ENCODE data around the gene LILRB1. TPM values are rescaled to one million over a fixed set of nuclear protein-coding genes. Genes with fewer than 3 reads are reported as not detected.

LILRB1 gene
- polyA plus RNA-seq, 3 donors: 27.2 to 317 (median 60.6) TPM

DNA sequence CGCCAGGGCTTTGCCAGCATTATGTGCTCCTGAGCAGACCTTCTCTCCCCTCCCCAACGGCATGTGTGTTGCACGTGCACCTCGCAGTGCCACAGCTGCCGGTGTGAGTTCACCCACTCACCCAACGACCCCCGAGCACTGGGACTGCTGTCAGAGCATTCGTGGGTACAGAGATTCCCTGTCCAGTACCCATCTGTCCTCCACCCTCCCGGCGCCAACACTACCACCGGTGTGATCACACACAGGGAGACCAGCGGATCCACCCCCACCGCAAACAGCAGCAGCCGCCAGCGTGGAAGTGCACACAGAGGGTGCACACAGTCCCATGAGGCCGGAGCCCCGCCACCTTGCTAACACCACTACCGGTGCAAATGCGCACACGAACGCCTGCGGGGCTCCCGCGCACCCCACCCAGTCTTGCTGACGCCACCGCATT, 20.9 kb upstream of the LILRB1 start:
- Mint-ChIP-seq H3K4me3 (no peak overlapping the region), H3K36me3 (peaks cover 4 to 9% of the 10 kb centered on the region in 2 donors), H3K27me3 (ENCODE audit: low read depth in 3 of 3) (peaks cover 0 to 4% (median 1%) of the 10 kb centered on the region in 3 donors), H3K27ac (peak overlapping the region in 4 of 7 donors; percentile 62 to 86 (median 75)), H3K9me3 (peaks cover 0 to 5% (median 3%) of the 10 kb centered on the region in 7 donors), H3K4me1 (peaks cover 80% of the 10 kb centered on the region)
- Histone ChIP-seq H3K79me2 (ENCODE audit: insufficient read depth, low read length) (no peaks in the 10 kb centered on the region), H3K9me3 (replicated peaks in 1 of 2; ENCODE audit: control insufficient read depth in 1 of 2, insufficient read depth in 1 of 2, low read length in 2 of 2) (no peaks in the 10 kb centered on the region), H3K27ac (ENCODE audit: low read depth in 1 of 2, low read length in 2 of 2) (peak overlapping the region; percentile 86 to 96), H3K9ac (ENCODE audit: insufficient read depth, low read length, poor library complexity, severe bottlenecking) (no peak overlapping the region), H3K4me2 (replicated peaks; ENCODE audit: extremely low read depth, low read length, poor library complexity, severe bottlenecking) (peak overlapping the region; percentile 52), H2AFZ (ENCODE audit: insufficient read depth, low read depth, low read length, poor library complexity, severe bottlenecking) (no peak overlapping the region), H3K27me3 (ENCODE audit: control insufficient read depth in 2 of 2, insufficient read depth in 2 of 2, low read length in 2 of 2) (no peaks in the 10 kb centered on the region), H3K4me3 (replicated peaks in 1 of 3; ENCODE audit: low read depth in 2 of 3, low read length in 3 of 3) (peak overlapping the region in 1 of 3 experiments; percentile 56), H3K36me3 (replicated peaks in 1 of 2; ENCODE audit: control insufficient read depth in 1 of 2, insufficient read depth in 2 of 2, low read length in 2 of 2) (no peaks in the 10 kb centered on the region), H3K4me1 (ENCODE audit: control insufficient read depth in 1 of 2, insufficient read depth in 2 of 2, low read length in 2 of 2) (peaks cover 71 to 86% of the 10 kb centered on the region in 2 donors), H4K20me1 (ENCODE audit: insufficient read depth, low read length) (no peaks in the 10 kb centered on the region)
- WGBS (ENCODE audit: insufficient coverage): 92% methylated on average over 22 of the region's 26 CpGs
- TF ChIP-seq, protein P1, sequence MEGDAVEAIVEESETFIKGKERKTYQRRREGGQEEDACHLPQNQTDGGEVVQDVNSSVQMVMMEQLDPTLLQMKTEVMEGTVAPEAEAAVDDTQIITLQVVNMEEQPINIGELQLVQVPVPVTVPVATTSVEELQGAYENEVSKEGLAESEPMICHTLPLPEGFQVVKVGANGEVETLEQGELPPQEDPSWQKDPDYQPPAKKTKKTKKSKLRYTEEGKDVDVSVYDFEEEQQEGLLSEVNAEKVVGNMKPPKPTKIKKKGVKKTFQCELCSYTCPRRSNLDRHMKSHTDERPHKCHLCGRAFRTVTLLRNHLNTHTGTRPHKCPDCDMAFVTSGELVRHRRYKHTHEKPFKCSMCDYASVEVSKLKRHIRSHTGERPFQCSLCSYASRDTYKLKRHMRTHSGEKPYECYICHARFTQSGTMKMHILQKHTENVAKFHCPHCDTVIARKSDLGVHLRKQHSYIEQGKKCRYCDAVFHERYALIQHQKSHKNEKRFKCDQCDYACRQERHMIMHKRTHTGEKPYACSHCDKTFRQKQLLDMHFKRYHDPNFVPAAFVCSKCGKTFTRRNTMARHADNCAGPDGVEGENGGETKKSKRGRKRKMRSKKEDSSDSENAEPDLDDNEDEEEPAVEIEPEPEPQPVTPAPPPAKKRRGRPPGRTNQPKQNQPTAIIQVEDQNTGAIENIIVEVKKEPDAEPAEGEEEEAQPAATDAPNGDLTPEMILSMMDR (IDR thresholded peaks at IDR 0.05): no peak
- DNase-seq: no peak
- intact Hi-C loops (cut with micrococcal nuclease): loop anchor here in 1 of 2 donors (5.0 kb wide), 1 partner anchor 37 kb away; the partner anchor contains the start of gene LILRA2

DNA sequence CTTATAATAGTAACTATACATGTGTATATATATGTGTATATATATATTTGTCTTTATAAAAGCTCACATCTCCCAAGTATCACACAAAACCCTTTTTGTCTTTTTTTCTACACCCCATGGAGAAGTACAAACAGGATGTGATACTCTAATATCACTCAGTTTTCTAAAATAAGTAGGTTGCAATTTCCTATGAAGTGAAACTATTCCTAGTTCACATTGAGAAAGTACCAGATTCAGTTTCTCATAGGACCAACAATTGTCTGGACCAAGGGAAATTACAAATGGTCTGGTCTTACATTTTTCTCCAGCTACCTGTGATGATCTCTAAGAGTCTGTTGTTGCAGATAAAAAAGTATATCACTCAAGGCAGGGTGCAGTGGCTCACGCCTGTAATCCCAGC, 17.9 kb upstream of the LILRB1 start:
- Histone ChIP-seq H3K4me3 (replicated peaks in 1 of 3; ENCODE audit: low read depth in 2 of 3, low read length in 3 of 3) (peak overlapping the region in 1 of 3 experiments; percentile 28), H3K79me2 (ENCODE audit: insufficient read depth, low read length) (no peaks in the 10 kb centered on the region), H2AFZ (ENCODE audit: insufficient read depth, low read depth, low read length, poor library complexity, severe bottlenecking) (no peak overlapping the region), H3K4me1 (ENCODE audit: control insufficient read depth in 1 of 2, insufficient read depth in 2 of 2, low read length in 2 of 2) (peaks cover 67 to 87% of the 10 kb centered on the region in 2 donors), H3K9me3 (replicated peaks in 1 of 2; ENCODE audit: control insufficient read depth in 1 of 2, insufficient read depth in 1 of 2, low read length in 2 of 2) (no peaks in the 10 kb centered on the region), H3K27me3 (ENCODE audit: control insufficient read depth in 2 of 2, insufficient read depth in 2 of 2, low read length in 2 of 2) (no peaks in the 10 kb centered on the region), H3K9ac (ENCODE audit: insufficient read depth, low read length, poor library complexity, severe bottlenecking) (no peak overlapping the region), H4K20me1 (ENCODE audit: insufficient read depth, low read length) (no peaks in the 10 kb centered on the region), H3K27ac (ENCODE audit: low read depth in 1 of 2, low read length in 2 of 2) (peak overlapping the region; percentile 54 to 55), H3K36me3 (replicated peaks in 1 of 2; ENCODE audit: control insufficient read depth in 1 of 2, insufficient read depth in 2 of 2, low read length in 2 of 2) (no peaks in the 10 kb centered on the region), H3K4me2 (replicated peaks; ENCODE audit: extremely low read depth, low read length, poor library complexity, severe bottlenecking) (peak overlapping the region; percentile 44)
- Mint-ChIP-seq H3K36me3 (peaks cover 0 to 2% of the 10 kb centered on the region in 2 donors), H3K4me3 (peak overlapping the region in 1 of 2 donors; percentile 48), H3K4me1 (peaks cover 84% of the 10 kb centered on the region), H3K27ac (peak overlapping the region in 5 of 7 donors; percentile 42 to 77 (median 75)), H3K27me3 (ENCODE audit: low read depth in 3 of 3) (peaks cover 0 to 4% (median 1%) of the 10 kb centered on the region in 3 donors), H3K9me3 (peaks cover 0 to 5% (median 0%) of the 10 kb centered on the region in 7 donors)
- intact Hi-C loops (cut with micrococcal nuclease): no loop called here
- DNase-seq: peak in 1 of 3 donors; percentile 46
- TF ChIP-seq, protein P1 (IDR thresholded peaks at IDR 0.05): no peak
- WGBS (ENCODE audit: insufficient coverage): 60% methylated on average over 1 of the region's 1 CpG

Measured in CD14-positive monocyte (primary cell).